Skeletal muscle tissue (tissue), 4 donors: Measurements from ENCODE around the gene TMEM144. TPM values are rescaled to one million over a fixed set of nuclear protein-coding genes. Genes with fewer than 3 reads are reported as not detected.
A peak's percentile ranks its signal among the peaks of the same experiment; 100 is the strongest.
"Not testable (repeated sequence)": the region's sequence is repeated elsewhere in the genome, so short reads cannot be mapped to it uniquely, and the experiment has no call there.

Experiments
- H3K27ac ChIP-seq: one replicate; pipeline ENCODE4 v1.7.0; 2013; ENCODE audit warnings: mild to moderate bottlenecking, low read depth, low read length, inconsistent platforms
- H3K27me3 ChIP-seq, 3 donors: one replicate each; pipeline ENCODE4 v1.7.0; 2013; ENCODE audit warnings: low read length in 3 of 3; ENCODE audit not compliant: control insufficient read depth in 3 of 3, insufficient read depth in 3 of 3
- H3K36me3 ChIP-seq, 3 donors: one replicate each; pipeline ENCODE4 v1.7.0; 2013; ENCODE audit warnings: low read length in 3 of 3; ENCODE audit not compliant: control insufficient read depth in 3 of 3, insufficient read depth in 3 of 3
- H3K4me1 ChIP-seq, 3 donors: one replicate each; pipeline ENCODE4 v1.7.0; 2013; ENCODE audit warnings: low read length in 3 of 3, mild to moderate bottlenecking in 3 of 3; ENCODE audit not compliant: control insufficient read depth in 3 of 3, insufficient read depth in 3 of 3
- H3K4me3 ChIP-seq, 3 donors: one replicate each; pipeline ENCODE4 v1.7.0; 2013; ENCODE audit warnings: low read length in 3 of 3
- H3K9ac ChIP-seq, 3 donors: one replicate each; pipeline ENCODE4 v1.7.0; 2013; ENCODE audit warnings: low read length in 3 of 3, mild to moderate bottlenecking in 3 of 3, moderate library complexity in 2 of 3, low read depth in 1 of 3
- H3K9me3 ChIP-seq, 3 donors: one replicate each; pipeline ENCODE4 v1.7.0; 2013; ENCODE audit warnings: low read length in 3 of 3; ENCODE audit not compliant: control insufficient read depth in 3 of 3
- total RNA-seq: library from RNA; depleted of rRNA; stranded (reverse); fragments of >200 nt; gene quantifications from one replicate; pipeline ENCODE4 v1.2.3, GENCODE V29; 2014
- donor health status: Osteomylitis.

TMEM144 gene
- total RNA-seq, 1 donor from 2014 or later = 2.6 TPM

GRCh38 chr4:158203436-158203835, 6.8 kb upstream of the TMEM144 start:
- Histone ChIP-seq H3K36me3 (no peaks in the 10 kb centered on the region), H3K9me3 (no peaks in the 10 kb centered on the region), H3K27me3 (no peaks in the 10 kb centered on the region), H3K27ac (no peak overlapping the region), H3K4me3 (no peak overlapping the region), H3K4me1 (no peaks in the 10 kb centered on the region), H3K9ac (no peak overlapping the region)

- Histone ChIP-seq H3K4me3 (no peak overlapping the region), H3K9ac (no peak overlapping the region), H3K4me1 (no peaks in the 10 kb centered on the region), H3K36me3 (no peaks in the 10 kb centered on the region), H3K27me3 (no peaks in the 10 kb centered on the region), H3K9me3 (no peaks in the 10 kb centered on the region), H3K27ac (no peak overlapping the region)
These were observed 6.4 kb upstream of the TMEM144 start for GRCh38 chr4:158203929-158204328.

- peaks cover 0 to 2% (median 0%) of the 10 kb centered on the region in 3 donors for H3K36me3 ChIP-seq
- H3K9ac ChIP-seq = no peak overlapping the region
- H3K27ac ChIP-seq = peak overlapping the region; percentile 90
- H3K4me3 ChIP-seq = no peak overlapping the region
- peaks cover 4 to 7% (median 6%) of the 10 kb centered on the region in 3 donors for H3K4me1 ChIP-seq
- H3K27me3 ChIP-seq = no peaks in the 10 kb centered on the region
- H3K9me3 ChIP-seq = no peaks in the 10 kb centered on the region
These were observed 1.2 kb upstream of the TMEM144 start for GRCh38 chr4:158208963-158209640.

- Histone ChIP-seq H3K9ac (peak overlapping the region; percentile 77 to 91 (median 78)), H3K4me3 (peak overlapping the region; percentile 67 to 87 (median 70))
These were observed 936 bp downstream of the TMEM144 start for GRCh38 chr4:158211222-158211621.

GRCh38 chr4:158213466-158213865, 3.2 kb downstream of the TMEM144 start:
- peaks cover 4 to 13% (median 6%) of the 10 kb centered on the region in 3 donors for H3K4me1 ChIP-seq

More at GRCh38 chr4:158211222-158211621, 936 bp downstream of the TMEM144 start:
- Histone ChIP-seq H3K4me1 (peaks cover 4 to 7% (median 6%) of the 10 kb centered on the region in 3 donors), H3K36me3 (peaks cover 0 to 5% (median 0%) of the 10 kb centered on the region in 3 donors), H3K9me3 (no peaks in the 10 kb centered on the region), H3K27me3 (no peaks in the 10 kb centered on the region), H3K27ac (no peak overlapping the region)

GRCh38 chr4:158214856-158215255, 4.6 kb downstream of the TMEM144 start:
- H3K27me3 ChIP-seq = no peaks in the 10 kb centered on the region
- H3K27ac ChIP-seq = no peak overlapping the region
- H3K4me1 ChIP-seq = peaks cover 4 to 13% (median 6%) of the 10 kb centered on the region in 3 donors
- H3K9ac ChIP-seq = no peak overlapping the region
- H3K36me3 ChIP-seq = peaks cover 0 to 9% (median 0%) of the 10 kb centered on the region in 3 donors
- no peaks in the 10 kb centered on the region for H3K9me3 ChIP-seq
- H3K4me3 ChIP-seq = no peak overlapping the region

More at GRCh38 chr4:158213466-158213865, 3.2 kb downstream of the TMEM144 start:
- Histone ChIP-seq H3K27me3 (no peaks in the 10 kb centered on the region), H3K9me3 (no peaks in the 10 kb centered on the region), H3K9ac (no peak overlapping the region), H3K27ac (no peak overlapping the region), H3K36me3 (peaks cover 0 to 5% (median 0%) of the 10 kb centered on the region in 3 donors), H3K4me3 (no peak overlapping the region)

- H3K9me3 ChIP-seq = no peaks in the 10 kb centered on the region
- H3K9ac ChIP-seq = no peak overlapping the region
- H3K36me3 ChIP-seq = peaks cover 0 to 9% (median 0%) of the 10 kb centered on the region in 3 donors
- no peak overlapping the region for H3K27ac ChIP-seq
- no peak overlapping the region for H3K4me3 ChIP-seq
- no peaks in the 10 kb centered on the region for H3K27me3 ChIP-seq
- H3K4me1 ChIP-seq = peaks cover 0 to 6% (median 0%) of the 10 kb centered on the region in 3 donors
These were observed 7.5 kb downstream of the TMEM144 start for GRCh38 chr4:158217763-158218162.

GRCh38 chr4:158219623-158220022, 9.3 kb downstream of the TMEM144 start:
- H3K36me3 ChIP-seq = peaks cover 0 to 6% (median 0%) of the 10 kb centered on the region in 3 donors
- no peak overlapping the region for H3K9ac ChIP-seq

GRCh38 chr4:158224318-158224717, 14.0 kb downstream of the TMEM144 start:
- H3K36me3 ChIP-seq, H3K4me3 ChIP-seq, H3K4me1 ChIP-seq, H3K27ac ChIP-seq, H3K9ac ChIP-seq, H3K9me3 ChIP-seq, H3K27me3 ChIP-seq: not testable (repeated sequence)

More at GRCh38 chr4:158219623-158220022, 9.3 kb downstream of the TMEM144 start:
- peaks cover 0 to 6% (median 0%) of the 10 kb centered on the region in 3 donors for H3K4me1 ChIP-seq
- no peaks in the 10 kb centered on the region for H3K27me3 ChIP-seq
- H3K4me3 ChIP-seq = no peak overlapping the region
- H3K9me3 ChIP-seq = no peaks in the 10 kb centered on the region
- no peak overlapping the region for H3K27ac ChIP-seq

GRCh38 chr4:158224999-158225398, 14.7 kb downstream of the TMEM144 start:
- H3K4me1 ChIP-seq, H3K27ac ChIP-seq, H3K9ac ChIP-seq, H3K4me3 ChIP-seq, H3K9me3 ChIP-seq, H3K27me3 ChIP-seq, H3K36me3 ChIP-seq: not testable (repeated sequence)
